Right lobe of liver (tissue), 4 donors: ENCODE data around the gene SMOC1.

ENCODE experiments used
- CTCF ChIP-seq, 4 donors: fragments of 200-600 bp in 3 of 4; fragments of 450-650 bp in 1 of 4; IDR thresholded peaks; one replicate each; pipeline versions ENCODE4 v1.5.1 to v1.8.0; 2016 to 2022; ENCODE audit warnings: antibody characterized with exemption in 4 of 4, mild to moderate bottlenecking in 2 of 4
- POLR2A ChIP-seq: fragments of 450-650 bp; IDR thresholded peaks from one replicate; pipeline ENCODE4 v1.6.1; 2017; ENCODE audit warnings: antibody characterized with exemption, mild to moderate bottlenecking
- donor health status: DM: no; HTN: no; CAD: no.
- donor health status: DM: no; HTN: no; CAD: no.
- donor health status: DM: no; HTN: yes; CAD: no.

DNA sequence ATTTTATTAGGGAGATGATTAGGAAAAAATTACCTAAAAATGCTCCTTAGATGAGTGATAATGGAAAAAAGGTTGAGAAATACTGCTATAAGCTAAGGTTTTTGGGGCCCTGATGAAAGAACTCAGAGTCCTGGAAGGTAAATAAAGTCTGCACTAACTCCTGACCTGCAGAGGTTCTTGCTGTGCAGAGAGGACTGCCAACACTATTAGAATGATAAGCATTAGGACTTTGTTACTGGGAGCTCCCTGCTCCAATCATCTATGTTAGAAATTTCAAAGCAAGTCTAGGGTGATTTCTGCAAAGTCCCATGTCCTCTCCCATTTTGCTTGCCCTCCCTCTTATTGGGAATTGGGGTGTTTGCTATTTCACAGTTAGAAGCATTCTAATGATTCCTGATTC is 112.2 kb downstream of the SMOC1 start:
- TF ChIP-seq CTCF (IDR thresholded peaks at IDR 0.05) = no peak
- no peak for TF ChIP-seq POLR2A
